ENCODE results near the gene TNFSF12. TPM values are rescaled to one million over a fixed set of nuclear protein-coding genes. Genes with fewer than 3 reads are reported as not detected.

Gene TNFSF12
- total and polyA plus RNA-seq, 9 of the 15 experiments (the other 6 are each of a cell fraction or from before 2014, with no cell fraction given), result 0.03 to 0.95 (median 0.19) TPM; not detected in 3

DNA sequence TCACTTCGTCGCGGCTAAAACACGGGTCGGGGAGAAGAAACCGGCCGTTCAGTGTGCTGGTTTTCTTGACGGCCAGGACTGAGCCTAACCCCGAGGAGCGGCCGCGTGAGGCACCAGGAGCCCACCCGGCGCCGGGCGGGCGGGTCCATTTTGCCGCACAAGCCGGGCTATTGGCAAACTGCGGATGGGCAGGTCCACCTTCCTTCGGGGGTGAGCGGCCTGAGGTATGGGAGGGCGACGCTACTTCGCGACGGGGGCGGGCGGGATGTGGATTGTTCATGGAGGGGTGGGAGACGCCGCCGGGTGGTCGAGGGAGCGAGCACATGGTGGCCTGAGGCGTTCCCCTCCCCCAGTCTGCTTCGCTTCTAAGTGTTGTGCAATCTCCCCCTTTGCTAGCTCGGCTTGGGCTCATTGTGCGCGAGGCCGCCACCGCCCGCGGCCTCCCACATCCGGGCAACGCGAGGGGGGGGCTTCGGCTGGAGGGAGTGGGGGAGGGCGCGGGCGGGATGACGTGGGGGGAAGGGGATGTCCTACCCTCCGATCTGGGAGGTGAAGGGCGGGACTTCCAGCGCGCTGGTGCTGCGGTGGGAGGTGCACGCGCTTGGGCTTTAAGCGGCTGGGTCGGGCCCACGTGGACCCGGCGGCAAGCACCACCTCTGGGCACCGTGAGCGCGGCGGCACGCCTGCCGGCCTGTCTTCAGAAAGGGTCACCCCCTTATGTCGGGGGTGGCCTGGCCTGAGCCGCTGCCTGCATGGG is 24.6 kb downstream of the TNFSF12 start (continued):
- TF ChIP-seq, protein P1, sequence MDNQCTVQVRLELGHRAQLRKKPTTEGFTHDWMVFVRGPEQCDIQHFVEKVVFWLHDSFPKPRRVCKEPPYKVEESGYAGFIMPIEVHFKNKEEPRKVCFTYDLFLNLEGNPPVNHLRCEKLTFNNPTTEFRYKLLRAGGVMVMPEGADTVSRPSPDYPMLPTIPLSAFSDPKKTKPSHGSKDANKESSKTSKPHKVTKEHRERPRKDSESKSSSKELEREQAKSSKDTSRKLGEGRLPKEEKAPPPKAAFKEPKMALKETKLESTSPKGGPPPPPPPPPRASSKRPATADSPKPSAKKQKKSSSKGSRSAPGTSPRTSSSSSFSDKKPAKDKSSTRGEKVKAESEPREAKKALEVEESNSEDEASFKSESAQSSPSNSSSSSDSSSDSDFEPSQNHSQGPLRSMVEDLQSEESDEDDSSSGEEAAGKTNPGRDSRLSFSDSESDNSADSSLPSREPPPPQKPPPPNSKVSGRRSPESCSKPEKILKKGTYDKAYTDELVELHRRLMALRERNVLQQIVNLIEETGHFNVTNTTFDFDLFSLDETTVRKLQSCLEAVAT (IDR thresholded peaks at IDR 0.05), result peak in 1 of 2 experiments; percentile 10; a peak in 1 of 4 replicates
- TF ChIP-seq, protein P2, sequence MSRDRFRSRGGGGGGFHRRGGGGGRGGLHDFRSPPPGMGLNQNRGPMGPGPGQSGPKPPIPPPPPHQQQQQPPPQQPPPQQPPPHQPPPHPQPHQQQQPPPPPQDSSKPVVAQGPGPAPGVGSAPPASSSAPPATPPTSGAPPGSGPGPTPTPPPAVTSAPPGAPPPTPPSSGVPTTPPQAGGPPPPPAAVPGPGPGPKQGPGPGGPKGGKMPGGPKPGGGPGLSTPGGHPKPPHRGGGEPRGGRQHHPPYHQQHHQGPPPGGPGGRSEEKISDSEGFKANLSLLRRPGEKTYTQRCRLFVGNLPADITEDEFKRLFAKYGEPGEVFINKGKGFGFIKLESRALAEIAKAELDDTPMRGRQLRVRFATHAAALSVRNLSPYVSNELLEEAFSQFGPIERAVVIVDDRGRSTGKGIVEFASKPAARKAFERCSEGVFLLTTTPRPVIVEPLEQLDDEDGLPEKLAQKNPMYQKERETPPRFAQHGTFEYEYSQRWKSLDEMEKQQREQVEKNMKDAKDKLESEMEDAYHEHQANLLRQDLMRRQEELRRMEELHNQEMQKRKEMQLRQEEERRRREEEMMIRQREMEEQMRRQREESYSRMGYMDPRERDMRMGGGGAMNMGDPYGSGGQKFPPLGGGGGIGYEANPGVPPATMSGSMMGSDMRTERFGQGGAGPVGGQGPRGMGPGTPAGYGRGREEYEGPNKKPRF (IDR thresholded peaks at IDR 0.05; ENCODE audit: low read depth, low read length), result no peak
- TF ChIP-seq SIN3B (IDR thresholded peaks at IDR 0.05; ENCODE audit: low read depth) (no peak), POLR2AphosphoS5 (IDR thresholded peaks at IDR 0.05; ENCODE audit: control insufficient read depth, insufficient read depth, low read depth, low read length) (peak; percentile 66; the same call in 1 of the 2 replicates), ZBED1 (IDR thresholded peaks at IDR 0.05) (no peak), NRF1 (conservative IDR thresholded peaks at IDR 0.05 in 1 of 2, IDR thresholded peaks at IDR 0.05 in 1 of 2) (peak; percentile 28 to 45), SNRNP70 (optimal IDR thresholded peaks at IDR 0.05; ENCODE audit: low read depth, low read length) (peak; percentile 27), ZNF586 (CRISPR knock-in tag; conservative IDR thresholded peaks at IDR 0.05) (no peak), CCNT2 (IDR thresholded peaks at IDR 0.05; ENCODE audit: borderline replicate concordance, extremely low read depth, insufficient read length, low read depth, low read length) (peak; percentile 61), DACH1 (IDR thresholded peaks at IDR 0.05; ENCODE audit: partially characterized antibody) (peak; percentile 19)
- TF ChIP-seq, protein P3, sequence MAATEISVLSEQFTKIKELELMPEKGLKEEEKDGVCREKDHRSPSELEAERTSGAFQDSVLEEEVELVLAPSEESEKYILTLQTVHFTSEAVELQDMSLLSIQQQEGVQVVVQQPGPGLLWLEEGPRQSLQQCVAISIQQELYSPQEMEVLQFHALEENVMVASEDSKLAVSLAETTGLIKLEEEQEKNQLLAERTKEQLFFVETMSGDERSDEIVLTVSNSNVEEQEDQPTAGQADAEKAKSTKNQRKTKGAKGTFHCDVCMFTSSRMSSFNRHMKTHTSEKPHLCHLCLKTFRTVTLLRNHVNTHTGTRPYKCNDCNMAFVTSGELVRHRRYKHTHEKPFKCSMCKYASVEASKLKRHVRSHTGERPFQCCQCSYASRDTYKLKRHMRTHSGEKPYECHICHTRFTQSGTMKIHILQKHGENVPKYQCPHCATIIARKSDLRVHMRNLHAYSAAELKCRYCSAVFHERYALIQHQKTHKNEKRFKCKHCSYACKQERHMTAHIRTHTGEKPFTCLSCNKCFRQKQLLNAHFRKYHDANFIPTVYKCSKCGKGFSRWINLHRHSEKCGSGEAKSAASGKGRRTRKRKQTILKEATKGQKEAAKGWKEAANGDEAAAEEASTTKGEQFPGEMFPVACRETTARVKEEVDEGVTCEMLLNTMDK (IDR thresholded peaks at IDR 0.05; ENCODE audit: borderline replicate concordance, insufficient read depth, low read depth, low read length, poor library complexity, severe bottlenecking), result no peak
- TF ChIP-seq, protein P4, sequence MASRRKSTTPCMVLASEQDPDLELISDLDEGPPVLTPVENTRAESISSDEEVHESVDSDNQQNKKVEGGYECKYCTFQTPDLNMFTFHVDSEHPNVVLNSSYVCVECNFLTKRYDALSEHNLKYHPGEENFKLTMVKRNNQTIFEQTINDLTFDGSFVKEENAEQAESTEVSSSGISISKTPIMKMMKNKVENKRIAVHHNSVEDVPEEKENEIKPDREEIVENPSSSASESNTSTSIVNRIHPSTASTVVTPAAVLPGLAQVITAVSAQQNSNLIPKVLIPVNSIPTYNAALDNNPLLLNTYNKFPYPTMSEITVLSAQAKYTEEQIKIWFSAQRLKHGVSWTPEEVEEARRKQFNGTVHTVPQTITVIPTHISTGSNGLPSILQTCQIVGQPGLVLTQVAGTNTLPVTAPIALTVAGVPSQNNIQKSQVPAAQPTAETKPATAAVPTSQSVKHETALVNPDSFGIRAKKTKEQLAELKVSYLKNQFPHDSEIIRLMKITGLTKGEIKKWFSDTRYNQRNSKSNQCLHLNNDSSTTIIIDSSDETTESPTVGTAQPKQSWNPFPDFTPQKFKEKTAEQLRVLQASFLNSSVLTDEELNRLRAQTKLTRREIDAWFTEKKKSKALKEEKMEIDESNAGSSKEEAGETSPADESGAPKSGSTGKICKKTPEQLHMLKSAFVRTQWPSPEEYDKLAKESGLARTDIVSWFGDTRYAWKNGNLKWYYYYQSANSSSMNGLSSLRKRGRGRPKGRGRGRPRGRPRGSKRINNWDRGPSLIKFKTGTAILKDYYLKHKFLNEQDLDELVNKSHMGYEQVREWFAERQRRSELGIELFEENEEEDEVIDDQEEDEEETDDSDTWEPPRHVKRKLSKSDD (conservative IDR thresholded peaks at IDR 0.05; ENCODE audit: low read length), result no peak
- TF ChIP-seq, protein P5, sequence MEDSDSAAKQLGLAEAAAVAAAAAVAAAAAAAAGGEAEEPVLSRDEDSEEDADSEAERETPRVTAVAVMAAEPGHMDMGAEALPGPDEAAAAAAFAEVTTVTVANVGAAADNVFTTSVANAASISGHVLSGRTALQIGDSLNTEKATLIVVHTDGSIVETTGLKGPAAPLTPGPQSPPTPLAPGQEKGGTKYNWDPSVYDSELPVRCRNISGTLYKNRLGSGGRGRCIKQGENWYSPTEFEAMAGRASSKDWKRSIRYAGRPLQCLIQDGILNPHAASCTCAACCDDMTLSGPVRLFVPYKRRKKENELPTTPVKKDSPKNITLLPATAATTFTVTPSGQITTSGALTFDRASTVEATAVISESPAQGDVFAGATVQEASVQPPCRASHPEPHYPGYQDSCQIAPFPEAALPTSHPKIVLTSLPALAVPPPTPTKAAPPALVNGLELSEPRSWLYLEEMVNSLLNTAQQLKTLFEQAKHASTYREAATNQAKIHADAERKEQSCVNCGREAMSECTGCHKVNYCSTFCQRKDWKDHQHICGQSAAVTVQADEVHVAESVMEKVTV (CRISPR knock-in tag; IDR thresholded peaks at IDR 0.05), result no peak
- TF ChIP-seq, protein P6, sequence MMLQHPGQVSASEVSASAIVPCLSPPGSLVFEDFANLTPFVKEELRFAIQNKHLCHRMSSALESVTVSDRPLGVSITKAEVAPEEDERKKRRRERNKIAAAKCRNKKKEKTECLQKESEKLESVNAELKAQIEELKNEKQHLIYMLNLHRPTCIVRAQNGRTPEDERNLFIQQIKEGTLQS (IDR thresholded peaks at IDR 0.05), result peak; percentile 47; the same call in 1 of the 2 replicates
- TF ChIP-seq, protein P6 (CRISPR knock-in tag; conservative IDR thresholded peaks at IDR 0.05), result no peak
